GM21447 (cell line): ENCODE data around the gene ACADVL.
"Not testable (repeated sequence)": the region's sequence is repeated elsewhere in the genome, so short reads cannot be mapped to it uniquely, and the experiment has no call there.

Source experiments
- ATAC-seq: cut with Tn5 transposase; IDR thresholded peaks from one replicate; pipeline ENCODE4 v1.9.1; 2021; ENCODE audit not compliant: unreplicated experiment

The ACADVL gene

GRCh38 chr17:7219812-7220592, at the start of gene ACADVL, which contains the start of gene DLG4:
ACADVL (plus strand) TSS chr17:7219938; CDS start chr17:7219985, 47 bp downstream.
DLG4 (minus strand) TSS chr17:7219836.
- peak; percentile 46 for ATAC-seq

GRCh38 chr17:7172522-7173191, 47.1 kb upstream of the ACADVL start:
- not testable (repeated sequence) for ATAC-seq

- no peak for ATAC-seq
These were observed 45.8 kb upstream of the ACADVL start for GRCh38 chr17:7173687-7174602.

- ATAC-seq: no peak
These were observed 45.0 kb upstream of the ACADVL start for GRCh38 chr17:7174603-7175326.

GRCh38 chr17:7175330-7175733, 44.4 kb upstream of the ACADVL start:
- no peak for ATAC-seq

GRCh38 chr17:7176107-7176840, 43.5 kb upstream of the ACADVL start:
- ATAC-seq: no peak

- ATAC-seq: no peak
These were observed 42.9 kb upstream of the ACADVL start for GRCh38 chr17:7176841-7177190.

GRCh38 chr17:7177191-7177953, 42.4 kb upstream of the ACADVL start:
- no peak for ATAC-seq

GRCh38 chr17:7177954-7178477, 41.7 kb upstream of the ACADVL start:
- ATAC-seq: no peak

- no peak for ATAC-seq
These were observed 40.8 kb upstream of the ACADVL start for GRCh38 chr17:7178973-7179316.

- no peak for ATAC-seq
These were observed 40.2 kb upstream of the ACADVL start, which contains the start of gene ASGR1 for GRCh38 chr17:7179317-7180254. ASGR1 (minus strand) TSS chr17:7179370; CDS start chr17:7178563, 807 bp downstream.

- not testable (repeated sequence) for ATAC-seq
These were observed 37.6 kb upstream of the ACADVL start for GRCh38 chr17:7182101-7182500.

- no peak for ATAC-seq
These were observed 36.2 kb upstream of the ACADVL start for GRCh38 chr17:7183433-7184090.

GRCh38 chr17:7184091-7184488, 35.6 kb upstream of the ACADVL start:
- no peak for ATAC-seq

- ATAC-seq: no peak
These were observed 35.1 kb upstream of the ACADVL start for GRCh38 chr17:7184647-7185046.

GRCh38 chr17:7186241-7186640, 33.5 kb upstream of the ACADVL start:
- no peak for ATAC-seq

GRCh38 chr17:7190276-7190917, 29.3 kb upstream of the ACADVL start:
- no peak for ATAC-seq
